GM19043 (cell line): ENCODE measurements around the gene ALKBH4.

ENCODE experiments used
- ATAC-seq: cut with Tn5 transposase; IDR thresholded peaks from one replicate; pipeline ENCODE4 v1.9.1; 2021; ENCODE audit warnings: low read depth; ENCODE audit not compliant: unreplicated experiment

ALKBH4 gene

GRCh38 chr7:102431617-102432298 lies 32.9 kb downstream of the ALKBH4 start:
- no peak for ATAC-seq

GRCh38 chr7:102429141-102429899 lies 35.3 kb downstream of the ALKBH4 start:
- no peak for ATAC-seq

- no peak for ATAC-seq
Measured at GRCh38 chr7:102427019-102427405, 37.7 kb downstream of the ALKBH4 start.

GRCh38 chr7:102426268-102427018 lies 38.2 kb downstream of the ALKBH4 start:
- peak; percentile 46 for ATAC-seq

- peak; percentile 65 for ATAC-seq
Measured at GRCh38 chr7:102425639-102426267, 38.9 kb downstream of the ALKBH4 start.

- ATAC-seq = no peak
Measured at GRCh38 chr7:102424787-102425218, 39.9 kb downstream of the ALKBH4 start.

- ATAC-seq = no peak
Measured at GRCh38 chr7:102424129-102424551, 40.5 kb downstream of the ALKBH4 start.

- ATAC-seq = no peak
Measured at GRCh38 chr7:102421706-102422240, 42.9 kb downstream of the ALKBH4 start.

- no peak for ATAC-seq
Measured at GRCh38 chr7:102418592-102418991, 46.1 kb downstream of the ALKBH4 start.

- ATAC-seq = no peak
Measured at GRCh38 chr7:102417105-102417504, 47.6 kb downstream of the ALKBH4 start.

- ATAC-seq = no peak
Measured at GRCh38 chr7:102416406-102416805, 48.3 kb downstream of the ALKBH4 start.

GRCh38 chr7:102415685-102416225 lies 48.9 kb downstream of the ALKBH4 start:
- ATAC-seq = no peak

- ATAC-seq = no peak
Measured at GRCh38 chr7:102413611-102414010, 51.1 kb downstream of the ALKBH4 start.

- ATAC-seq = no peak
Measured at GRCh38 chr7:102413091-102413490, 51.6 kb downstream of the ALKBH4 start.

- ATAC-seq = no peak
Measured at GRCh38 chr7:102412548-102412947, 52.1 kb downstream of the ALKBH4 start.

- ATAC-seq = no peak
Measured at GRCh38 chr7:102410918-102411317, 53.7 kb downstream of the ALKBH4 start.

GRCh38 chr7:102410123-102410522 lies 54.5 kb downstream of the ALKBH4 start:
- ATAC-seq = no peak

- ATAC-seq = no peak
Measured at GRCh38 chr7:102409340-102409739, 55.3 kb downstream of the ALKBH4 start.

- ATAC-seq = peak; percentile 70
Measured at GRCh38 chr7:102408530-102408929, 56.1 kb downstream of the ALKBH4 start.

GRCh38 chr7:102407910-102408309 lies 56.8 kb downstream of the ALKBH4 start:
- ATAC-seq = no peak
